Kidney capillary endothelial cell (primary cell): ENCODE measurements around the gene RCVRN.

ENCODE experiments used
- DNase-seq: peaks from one replicate; pipeline ENCODE4 v3.0.0-alpha.2; 2018; ENCODE audit warnings: low spot score

Gene RCVRN

DNA sequence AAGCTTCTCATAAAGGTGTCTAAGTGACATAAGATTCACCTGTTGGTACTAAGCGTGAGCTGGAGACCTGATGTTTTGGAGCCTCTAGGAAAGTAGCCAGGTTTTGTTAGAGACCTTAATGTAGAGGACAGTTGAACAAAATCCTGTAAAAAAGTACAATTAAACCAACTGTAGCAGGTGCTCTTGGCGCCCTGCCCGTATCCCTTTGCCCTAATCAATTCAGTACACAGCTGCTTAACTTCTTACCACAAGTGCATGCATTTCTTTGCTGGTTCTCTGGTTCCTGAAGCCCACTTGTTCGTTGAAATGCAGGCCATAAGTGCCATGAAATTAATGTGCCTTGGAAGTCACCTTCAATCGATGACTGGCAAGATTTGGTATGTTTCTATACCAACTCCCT lies 54.9 kb downstream of the RCVRN start:
- no peak for DNase-seq
